Sigmoid colon (tissue), 7 donors: ENCODE data around the gene PIK3R1. TPM values are rescaled to one million over a fixed set of nuclear protein-coding genes. Genes with fewer than 3 reads are reported as not detected.
A peak's percentile ranks its signal among the peaks of the same experiment; 100 is the strongest.

ENCODE experiments used
- DNase-seq: peaks from one replicate; pipeline ENCODE4 v3.0.0-alpha.2; 2019
- H3K27ac ChIP-seq, 4 donors: fragments of 200-600 bp; sonication (generic); one replicate each; pipeline ENCODE4 v1.5.1; 2016 to 2019; ENCODE audit warnings: mild to moderate bottlenecking in 1 of 4
- H3K27me3 ChIP-seq, 3 donors: fragments of 200-600 bp; sonication (generic); one replicate each; pipeline ENCODE4 v1.5.1; 2019; ENCODE audit warnings: mild to moderate bottlenecking in 1 of 3
- H3K36me3 ChIP-seq, 4 donors: fragments of 200-600 bp; sonication (generic); one replicate each; pipeline ENCODE4 v1.5.1; 2016 to 2019
- H3K4me1 ChIP-seq, 4 donors: fragments of 200-600 bp; sonication (generic); one replicate each; pipeline ENCODE4 v1.5.1; 2017 to 2019
- H3K4me3 ChIP-seq, 4 donors: fragments of 200-600 bp; sonication (generic); one replicate each; pipeline ENCODE4 v1.5.1; 2017 to 2019; ENCODE audit warnings: mild to moderate bottlenecking in 2 of 4, moderate library complexity in 1 of 4
- H3K9me3 ChIP-seq, 4 donors: fragments of 200-600 bp in 3 of 4; sonication (generic) in 3 of 4; one replicate each; pipeline versions ENCODE4 v1.5.1 to v1.6.1; 2013 to 2019
- EP300 ChIP-seq, 4 donors: sonication (generic); formaldehyde crosslinking; IDR thresholded peaks; one replicate each; pipeline ENCODE4 v1.6.1; 2017; ENCODE audit warnings: antibody characterized with exemption in 4 of 4
- POLR2A ChIP-seq, 2 donors: fragments of 450-650 bp; IDR thresholded peaks; one replicate each; pipeline ENCODE4 v1.6.1; 2016; ENCODE audit warnings: antibody characterized with exemption in 2 of 2, mild to moderate bottlenecking in 2 of 2, moderate library complexity in 2 of 2
- POLR2AphosphoS5 ChIP-seq, 4 donors: sonication (generic); formaldehyde crosslinking; IDR thresholded peaks; one replicate each; pipeline ENCODE4 v1.6.1; 2017; ENCODE audit warnings: antibody characterized with exemption in 4 of 4
- WGBS, 2 donors: extraction: QIAGEN DNeasy Blood & Tissue Kit; methylation state at CpG; one replicate each; pipeline ENCODE4 v1.1.7; 2013; 5-methylcytosine and 5-hydroxymethylcytosine counted together
- intact Hi-C: fragments of 100-400 bp; cut with DNase I; formaldehyde crosslinking; loops from one replicate; pipeline ENCODE4 v1.15.1; 2023
- polyA plus RNA-seq, 3 donors: library from polyadenylated mRNA; stranded (reverse); fragments of 200-250 nt; gene quantifications; one replicate each; pipeline ENCODE4 v1.2.3, GENCODE V29; 2013
- total RNA-seq, 4 donors: library from RNA; depleted of rRNA; stranded (reverse); fragments of >200 nt; gene quantifications; one replicate each; pipeline ENCODE4 v1.1.0, GENCODE V29; 2016
- TF ChIP-seq, protein P1 (sequence below), 4 experiments: fragments of 450-650 bp in 3 of 4; fragments of 200-600 bp in 1 of 4; IDR thresholded peaks; one replicate each; pipeline ENCODE4 v1.5.1; 2016 to 2019; ENCODE audit warnings: antibody characterized with exemption in 4 of 4, mild to moderate bottlenecking in 3 of 4, moderate library complexity in 2 of 4
- donor health status: healthy with polysubstance abuse.
- donor health status: Bipolar disorder and iron deficiency.
- donor health status: healthy.

The PIK3R1 gene
- total and polyA plus RNA-seq, 7 donors = 9.2 to 227 (median 177) TPM

DNA sequence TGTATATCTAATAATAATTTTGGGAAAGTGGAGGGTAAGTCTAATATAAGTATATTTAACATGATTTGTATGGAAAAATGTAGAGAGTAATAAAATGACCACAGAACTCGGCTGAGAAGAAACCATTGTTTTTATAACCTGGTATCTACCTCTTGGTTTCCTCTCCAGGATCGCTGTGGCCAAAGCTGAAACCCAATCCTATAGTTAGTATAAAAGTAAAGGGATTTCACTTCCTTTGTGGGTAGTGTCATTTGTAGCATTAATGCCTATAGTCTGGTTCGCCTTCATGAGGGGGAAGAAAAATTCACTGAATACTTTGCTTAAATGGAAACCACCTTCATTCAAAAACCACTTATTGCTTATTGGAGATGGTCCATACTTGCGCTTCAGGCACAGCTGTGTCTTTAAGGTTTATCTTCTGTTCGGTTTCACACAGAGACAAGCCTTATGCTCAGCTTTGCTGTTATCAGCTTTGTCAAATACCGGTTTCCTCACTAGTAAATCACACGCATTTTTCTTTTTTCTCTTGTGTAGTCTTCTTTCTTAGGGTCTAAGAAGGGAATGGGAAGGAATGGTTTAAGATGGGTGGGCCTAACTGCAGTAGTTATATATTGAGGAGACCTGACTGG is 12.1 kb downstream of the PIK3R1 start:
- Histone ChIP-seq H3K27me3 (no peaks in the 10 kb centered on the region), H3K9me3 (no peaks in the 10 kb centered on the region), H3K27ac (no peak overlapping the region), H3K4me3 (no peak overlapping the region), H3K36me3 (peaks cover 7 to 46% (median 13%) of the 10 kb centered on the region in 4 donors), H3K4me1 (peaks cover 0 to 99% (median 87%) of the 10 kb centered on the region in 4 donors)
- TF ChIP-seq EP300 (IDR thresholded peaks at IDR 0.05) = no peak
- TF ChIP-seq, protein P1, sequence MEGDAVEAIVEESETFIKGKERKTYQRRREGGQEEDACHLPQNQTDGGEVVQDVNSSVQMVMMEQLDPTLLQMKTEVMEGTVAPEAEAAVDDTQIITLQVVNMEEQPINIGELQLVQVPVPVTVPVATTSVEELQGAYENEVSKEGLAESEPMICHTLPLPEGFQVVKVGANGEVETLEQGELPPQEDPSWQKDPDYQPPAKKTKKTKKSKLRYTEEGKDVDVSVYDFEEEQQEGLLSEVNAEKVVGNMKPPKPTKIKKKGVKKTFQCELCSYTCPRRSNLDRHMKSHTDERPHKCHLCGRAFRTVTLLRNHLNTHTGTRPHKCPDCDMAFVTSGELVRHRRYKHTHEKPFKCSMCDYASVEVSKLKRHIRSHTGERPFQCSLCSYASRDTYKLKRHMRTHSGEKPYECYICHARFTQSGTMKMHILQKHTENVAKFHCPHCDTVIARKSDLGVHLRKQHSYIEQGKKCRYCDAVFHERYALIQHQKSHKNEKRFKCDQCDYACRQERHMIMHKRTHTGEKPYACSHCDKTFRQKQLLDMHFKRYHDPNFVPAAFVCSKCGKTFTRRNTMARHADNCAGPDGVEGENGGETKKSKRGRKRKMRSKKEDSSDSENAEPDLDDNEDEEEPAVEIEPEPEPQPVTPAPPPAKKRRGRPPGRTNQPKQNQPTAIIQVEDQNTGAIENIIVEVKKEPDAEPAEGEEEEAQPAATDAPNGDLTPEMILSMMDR (IDR thresholded peaks at IDR 0.05) = no peak
- 35 to 59% methylated on average over 7 of the region's 7 CpGs for WGBS, 2 donors
- intact Hi-C loops = no loop called here
- DNase-seq = no peak

DNA sequence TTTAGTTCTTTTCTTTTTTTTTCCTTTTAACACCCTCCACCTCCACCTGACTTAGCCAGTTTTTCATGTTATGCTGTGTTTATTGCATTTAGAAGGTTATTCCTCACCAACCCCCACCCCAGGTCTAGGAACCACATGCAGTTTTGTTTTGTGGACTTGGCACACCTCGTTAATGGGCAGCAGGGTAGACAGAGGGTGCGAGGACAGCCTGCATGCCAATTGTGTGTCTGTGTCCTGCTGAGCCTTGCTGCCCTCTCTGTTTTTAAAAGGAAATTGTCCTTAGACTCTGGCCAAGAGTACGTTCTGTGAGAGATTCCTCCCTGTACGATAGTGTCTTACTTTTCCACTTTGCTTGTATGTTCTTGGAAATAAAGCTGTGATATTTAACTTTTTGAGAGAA is 13.9 kb downstream of the PIK3R1 start:
- H3K27me3 ChIP-seq = no peaks in the 10 kb centered on the region
- TF ChIP-seq, protein P1 (IDR thresholded peaks at IDR 0.05) = no peak
- TF ChIP-seq EP300 (IDR thresholded peaks at IDR 0.05) (no peak), POLR2A (IDR thresholded peaks at IDR 0.05) (no peak), POLR2AphosphoS5 (IDR thresholded peaks at IDR 0.05) (no peak)
- peak overlapping the region in 1 of 4 donors; percentile 21 for H3K4me3 ChIP-seq
- H3K36me3 ChIP-seq = peaks cover 7 to 46% (median 13%) of the 10 kb centered on the region in 4 donors
- H3K9me3 ChIP-seq = no peaks in the 10 kb centered on the region
- no peak for DNase-seq
- 18 to 71% methylated on average over 4 of the region's 4 CpGs for WGBS, 2 donors
- peaks cover 0 to 100% (median 88%) of the 10 kb centered on the region in 4 donors for H3K4me1 ChIP-seq
- H3K27ac ChIP-seq = peak overlapping the region in 1 of 4 donors; percentile 35
- intact Hi-C loops = no loop called here

DNA sequence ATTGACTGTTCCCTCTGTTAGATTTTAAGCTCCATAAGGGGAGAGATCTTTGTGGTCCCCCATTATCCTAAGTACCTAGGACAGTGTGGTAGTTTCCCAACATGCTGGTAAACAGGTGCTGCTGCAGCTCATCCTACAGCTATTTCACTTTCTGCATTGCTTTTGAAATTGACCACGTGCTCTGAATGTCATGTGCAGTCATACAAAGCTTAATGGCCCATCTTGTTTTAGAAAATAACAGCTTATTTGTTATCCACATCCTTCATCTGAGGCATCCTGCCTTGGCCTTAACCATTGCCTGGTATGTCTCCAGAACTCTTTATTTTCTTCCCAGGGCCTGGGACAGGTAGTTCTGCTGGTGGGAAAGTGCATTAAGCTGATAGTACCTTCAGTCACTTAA is 14.7 kb downstream of the PIK3R1 start:
- TF ChIP-seq EP300 (IDR thresholded peaks at IDR 0.05) = no peak
- TF ChIP-seq POLR2A (IDR thresholded peaks at IDR 0.05) = no peak
- no peak for TF ChIP-seq POLR2AphosphoS5 (IDR thresholded peaks at IDR 0.05)
- TF ChIP-seq, protein P1 (IDR thresholded peaks at IDR 0.05) = no peak
- DNase-seq = no peak
- 43 to 60% methylated on average over 1 of the region's 1 CpG for WGBS, 2 donors
- intact Hi-C loops = no loop called here
- H3K9me3 ChIP-seq = no peaks in the 10 kb centered on the region
- peaks cover 0 to 100% (median 84%) of the 10 kb centered on the region in 4 donors for H3K4me1 ChIP-seq
- peak overlapping the region in 1 of 4 donors; percentile 21 for H3K4me3 ChIP-seq
- H3K36me3 ChIP-seq = peaks cover 7 to 46% (median 13%) of the 10 kb centered on the region in 4 donors
- H3K27ac ChIP-seq = peak overlapping the region in 1 of 4 donors; percentile 3
- no peaks in the 10 kb centered on the region for H3K27me3 ChIP-seq

DNA sequence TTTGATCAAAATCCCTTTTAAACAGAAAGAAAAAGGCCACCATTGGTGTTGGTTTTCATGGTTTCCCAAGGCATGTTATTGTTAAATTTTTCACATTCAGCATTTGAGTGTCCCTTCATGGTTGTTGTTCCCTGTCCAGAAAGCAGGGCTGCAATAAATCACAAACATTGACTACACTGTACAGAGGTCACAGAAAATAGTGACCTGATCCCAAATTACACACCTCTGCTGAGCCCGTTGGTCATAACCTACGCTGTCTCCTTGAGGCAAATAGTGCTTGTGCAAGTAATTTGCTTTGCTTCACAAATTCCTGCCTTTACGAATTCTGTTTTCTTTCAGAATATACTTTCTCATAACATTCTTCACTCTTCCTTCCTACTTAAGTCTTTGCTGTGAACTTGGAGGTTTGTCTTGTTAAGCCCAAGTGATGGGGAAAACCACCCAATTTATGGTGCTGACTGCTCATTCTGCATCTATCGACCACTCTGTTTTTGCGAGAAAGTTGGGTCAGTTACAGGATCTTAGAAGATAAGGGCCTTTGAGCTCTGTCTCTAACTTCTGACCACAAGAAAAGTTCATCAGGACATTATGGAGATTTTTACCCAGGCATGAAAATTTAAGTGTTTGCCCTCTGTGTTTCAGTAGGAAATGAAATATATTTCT is 16.0 kb downstream of the PIK3R1 start:
- no peak overlapping the region for H3K27ac ChIP-seq

More for the DNA sequence above, 16.0 kb downstream of the PIK3R1 start:
- H3K27me3 ChIP-seq = no peaks in the 10 kb centered on the region
- peaks cover 0 to 98% (median 83%) of the 10 kb centered on the region in 4 donors for H3K4me1 ChIP-seq
- TF ChIP-seq EP300 (IDR thresholded peaks at IDR 0.05) (no peak), POLR2AphosphoS5 (IDR thresholded peaks at IDR 0.05) (no peak), POLR2A (IDR thresholded peaks at IDR 0.05) (no peak)
- TF ChIP-seq, protein P1 (IDR thresholded peaks at IDR 0.05) = no peak
- intact Hi-C loops = no loop called here
- no peak for DNase-seq
- WGBS, 2 donors = 53 to 88% methylated on average over 5 of the region's 5 CpGs
- no peak overlapping the region for H3K4me3 ChIP-seq
- H3K9me3 ChIP-seq = no peaks in the 10 kb centered on the region
- peaks cover 2 to 40% (median 9%) of the 10 kb centered on the region in 4 donors for H3K36me3 ChIP-seq
